ENCODE results near the gene ST3GAL5. TPM values are rescaled to one million over a fixed set of nuclear protein-coding genes. Genes with fewer than 3 reads are reported as not detected.

The ST3GAL5 gene
- total RNA-seq, 5 donors from 2014 or later (not counting 1 experiment from before 2014, with no cell fraction given), result 22.8 to 56.2 (median 31.9) TPM

GRCh38 chr2:85823951-85824350, 64.8 kb downstream of the ST3GAL5 start:
- H3K4me1 Mint-ChIP-seq, result peaks cover 12 to 17% (median 15%) of the 10 kb centered on the region in 3 donors
- DNase-seq, result no peak
- Histone ChIP-seq H3K27me3 (replicated peaks in 1 of 2; ENCODE audit: control insufficient read depth in 2 of 2, extremely low read depth in 1 of 2, insufficient read depth in 2 of 2, low read length in 1 of 2) (peaks cover 0 to 13% of the 10 kb centered on the region in 2 experiments), H3K36me3 (ENCODE audit: control insufficient read depth in 2 of 2, extremely low read depth in 1 of 2, insufficient read depth in 1 of 2, low read length in 1 of 2) (no peaks in the 10 kb centered on the region), H3K4me3 (ENCODE audit: control insufficient read depth in 1 of 2, extremely low read depth in 1 of 2, low read length in 1 of 2) (no peak overlapping the region), H3K9me3 (no peaks in the 10 kb centered on the region), H3K27ac (ENCODE audit: low read length) (no peak overlapping the region), H3K4me1 (ENCODE audit: control insufficient read depth in 1 of 2, extremely low read depth in 1 of 2, insufficient read depth in 2 of 2, low read length in 2 of 2) (peaks cover 0 to 11% of the 10 kb centered on the region in 2 experiments)
- peaks cover 0 to 6% of the 10 kb centered on the region in 2 donors for H3K27me3 Mint-ChIP-seq
- H3K36me3 Mint-ChIP-seq, result no peaks in the 10 kb centered on the region
- no peaks in the 10 kb centered on the region for H3K9me3 Mint-ChIP-seq
- CTCF ChIA-PET, result interaction anchor here (0.5 to 8.4 kb wide), 4 partner anchors 67 to 623 kb away, joined by 3 to 154 read pairs (median 4); no protein-coding TSS in a partner anchor
- no peak for ATAC-seq (replicated peaks in 1 of 4)
- H3K4me3 Mint-ChIP-seq, result no peak overlapping the region
- H3K27ac Mint-ChIP-seq, result no peak overlapping the region
- WGBS (ENCODE audit: insufficient coverage), result 22% methylated on average over 1 of the region's 2 CpGs
- POLR2A ChIA-PET, result interaction anchor here in 1 of 2 donors (0.6 kb wide), 1 partner anchor 24 kb away, joined by 3 read pairs; no protein-coding TSS in a partner anchor

- no peak for DNase-seq
- no peaks in the 10 kb centered on the region for H3K36me3 Mint-ChIP-seq
- H3K27me3 Mint-ChIP-seq, result peaks cover 0 to 9% of the 10 kb centered on the region in 2 donors
- Histone ChIP-seq H3K9me3 (no peaks in the 10 kb centered on the region), H3K36me3 (ENCODE audit: control insufficient read depth in 2 of 2, extremely low read depth in 1 of 2, insufficient read depth in 1 of 2, low read length in 1 of 2) (no peaks in the 10 kb centered on the region), H3K4me3 (ENCODE audit: control insufficient read depth in 1 of 2, extremely low read depth in 1 of 2, low read length in 1 of 2) (no peak overlapping the region), H3K27ac (ENCODE audit: low read length) (no peak overlapping the region), H3K4me1 (ENCODE audit: control insufficient read depth in 1 of 2, extremely low read depth in 1 of 2, insufficient read depth in 2 of 2, low read length in 2 of 2) (peaks cover 0 to 7% of the 10 kb centered on the region in 2 experiments), H3K27me3 (replicated peaks in 1 of 2; ENCODE audit: control insufficient read depth in 2 of 2, extremely low read depth in 1 of 2, insufficient read depth in 2 of 2, low read length in 1 of 2) (peaks cover 0 to 15% of the 10 kb centered on the region in 2 experiments)
- peaks cover 7 to 11% (median 10%) of the 10 kb centered on the region in 3 donors for H3K4me1 Mint-ChIP-seq
- 94% methylated on average over 2 of the region's 5 CpGs for WGBS (ENCODE audit: insufficient coverage)
- CTCF ChIA-PET, result interaction anchor here in 1 of 2 donors (1.0 kb wide), 2 partner anchors 65 to 257 kb away, joined by 3 to 4 read pairs; no protein-coding TSS in a partner anchor
- H3K4me3 Mint-ChIP-seq, result no peak overlapping the region
- no peak overlapping the region for H3K27ac Mint-ChIP-seq
- POLR2A ChIA-PET, result interaction anchor here (0.6 kb wide), 2 partner anchors 200 to 257 kb away, joined by 3 read pairs; no protein-coding TSS in a partner anchor
- no peak for ATAC-seq (replicated peaks in 1 of 4)
- no peaks in the 10 kb centered on the region for H3K9me3 Mint-ChIP-seq
Observed at GRCh38 chr2:85822766-85823165, 66.0 kb downstream of the ST3GAL5 start.

- Histone ChIP-seq H3K9me3 (no peaks in the 10 kb centered on the region), H3K4me1 (ENCODE audit: control insufficient read depth in 1 of 2, extremely low read depth in 1 of 2, insufficient read depth in 2 of 2, low read length in 2 of 2) (no peaks in the 10 kb centered on the region), H3K36me3 (ENCODE audit: control insufficient read depth in 2 of 2, extremely low read depth in 1 of 2, insufficient read depth in 1 of 2, low read length in 1 of 2) (no peaks in the 10 kb centered on the region), H3K27ac (ENCODE audit: low read length) (no peak overlapping the region), H3K4me3 (ENCODE audit: control insufficient read depth in 1 of 2, extremely low read depth in 1 of 2, low read length in 1 of 2) (no peak overlapping the region), H3K27me3 (replicated peaks in 1 of 2; ENCODE audit: control insufficient read depth in 2 of 2, extremely low read depth in 1 of 2, insufficient read depth in 2 of 2, low read length in 1 of 2) (peaks cover 0 to 10% of the 10 kb centered on the region in 2 experiments)
- H3K27ac Mint-ChIP-seq, result no peak overlapping the region
- ATAC-seq (replicated peaks in 1 of 4), result no peak
- POLR2A ChIA-PET, result no interaction called here
- no peaks in the 10 kb centered on the region for H3K4me1 Mint-ChIP-seq
- CTCF ChIA-PET, result interaction anchor here in 1 of 2 donors (0.7 kb wide), 4 partner anchors 8 to 53 kb away, joined by 3 to 11 read pairs (median 8); no protein-coding TSS in a partner anchor
- H3K4me3 Mint-ChIP-seq, result no peak overlapping the region
- H3K27me3 Mint-ChIP-seq, result peaks cover 0 to 13% of the 10 kb centered on the region in 2 donors
- H3K36me3 Mint-ChIP-seq, result no peaks in the 10 kb centered on the region
- 93% methylated on average over 2 of the region's 6 CpGs for WGBS (ENCODE audit: insufficient coverage)
- H3K9me3 Mint-ChIP-seq, result no peaks in the 10 kb centered on the region
- DNase-seq, result no peak
Observed at GRCh38 chr2:85819811-85820510, 68.8 kb downstream of the ST3GAL5 start.

GRCh38 chr2:85814802-85815550, 73.8 kb downstream of the ST3GAL5 start:
- H3K4me3 Mint-ChIP-seq, result no peak overlapping the region
- POLR2A ChIA-PET, result interaction anchor here (0.6 kb wide), 4 partner anchors 74 to 1399 kb away, joined by 3 to 6 read pairs (median 4); no protein-coding TSS in a partner anchor
- no peak for DNase-seq

GRCh38 chr2:85813982-85814801, 74.6 kb downstream of the ST3GAL5 start:
- ChIA-PET POLR2A (no interaction called here), CTCF (interaction anchor here (0.6 to 1.8 kb wide), 6 partner anchors 14 to 266 kb away, joined by 3 to 14 read pairs (median 7); no protein-coding TSS in a partner anchor)
- no peak overlapping the region for H3K27ac ChIP-seq (ENCODE audit: low read length)
- WGBS (ENCODE audit: insufficient coverage), result 26% methylated on average over 9 of the region's 13 CpGs
- peaks cover 10 to 21% of the 10 kb centered on the region in 2 donors for H3K27me3 Mint-ChIP-seq
- DNase-seq (peak; percentile 48 to 86 (median 72)), ATAC-seq (replicated peaks in 1 of 4) (peak; percentile 69 to 84 (median 81))
- H3K9me3 Mint-ChIP-seq, result no peaks in the 10 kb centered on the region
- H3K4me3 ChIP-seq (ENCODE audit: control insufficient read depth in 1 of 2, extremely low read depth in 1 of 2, low read length in 1 of 2), result no peak overlapping the region
- H3K36me3 Mint-ChIP-seq, result no peaks in the 10 kb centered on the region
- no peaks in the 10 kb centered on the region for H3K9me3 ChIP-seq
- H3K36me3 ChIP-seq (ENCODE audit: control insufficient read depth in 2 of 2, extremely low read depth in 1 of 2, insufficient read depth in 1 of 2, low read length in 1 of 2), result no peaks in the 10 kb centered on the region
- H3K27me3 ChIP-seq (replicated peaks in 1 of 2; ENCODE audit: control insufficient read depth in 2 of 2, extremely low read depth in 1 of 2, insufficient read depth in 2 of 2, low read length in 1 of 2), result peaks cover 0 to 38% of the 10 kb centered on the region in 2 experiments
- H3K4me3 Mint-ChIP-seq, result no peak overlapping the region
- H3K4me1 Mint-ChIP-seq, result peaks cover 2 to 8% (median 4%) of the 10 kb centered on the region in 3 donors
- H3K27ac Mint-ChIP-seq, result no peak overlapping the region
- peaks cover 0 to 3% of the 10 kb centered on the region in 2 experiments for H3K4me1 ChIP-seq (ENCODE audit: control insufficient read depth in 1 of 2, extremely low read depth in 1 of 2, insufficient read depth in 2 of 2, low read length in 2 of 2)

More at GRCh38 chr2:85814802-85815550, 73.8 kb downstream of the ST3GAL5 start:
- H3K4me1 Mint-ChIP-seq, result peaks cover 2 to 8% (median 4%) of the 10 kb centered on the region in 3 donors
- no peaks in the 10 kb centered on the region for H3K36me3 Mint-ChIP-seq
- no peak overlapping the region for H3K4me3 ChIP-seq (ENCODE audit: control insufficient read depth in 1 of 2, extremely low read depth in 1 of 2, low read length in 1 of 2)
- no peaks in the 10 kb centered on the region for H3K36me3 ChIP-seq (ENCODE audit: control insufficient read depth in 2 of 2, extremely low read depth in 1 of 2, insufficient read depth in 1 of 2, low read length in 1 of 2)
- ATAC-seq (replicated peaks in 1 of 4), result no peak
- peaks cover 0 to 3% of the 10 kb centered on the region in 2 experiments for H3K4me1 ChIP-seq (ENCODE audit: control insufficient read depth in 1 of 2, extremely low read depth in 1 of 2, insufficient read depth in 2 of 2, low read length in 2 of 2)
- peaks cover 10 to 24% of the 10 kb centered on the region in 2 donors for H3K27me3 Mint-ChIP-seq
- peaks cover 0 to 38% of the 10 kb centered on the region in 2 experiments for H3K27me3 ChIP-seq (replicated peaks in 1 of 2; ENCODE audit: control insufficient read depth in 2 of 2, extremely low read depth in 1 of 2, insufficient read depth in 2 of 2, low read length in 1 of 2)
- H3K27ac Mint-ChIP-seq, result no peak overlapping the region
- CTCF ChIA-PET, result interaction anchor here (0.6 to 2.1 kb wide), 15 partner anchors 13 to 278 kb away, joined by 3 to 14 read pairs (median 4); no protein-coding TSS in a partner anchor
- H3K9me3 Mint-ChIP-seq, result no peaks in the 10 kb centered on the region
- H3K9me3 ChIP-seq, result no peaks in the 10 kb centered on the region
- no peak overlapping the region for H3K27ac ChIP-seq (ENCODE audit: low read length)
- WGBS (ENCODE audit: insufficient coverage), result 85% methylated on average over 5 of the region's 10 CpGs

All from T-cell (primary cell).